ENCODE data around the gene HOXB2.

- TF ChIP-seq, protein P1, sequence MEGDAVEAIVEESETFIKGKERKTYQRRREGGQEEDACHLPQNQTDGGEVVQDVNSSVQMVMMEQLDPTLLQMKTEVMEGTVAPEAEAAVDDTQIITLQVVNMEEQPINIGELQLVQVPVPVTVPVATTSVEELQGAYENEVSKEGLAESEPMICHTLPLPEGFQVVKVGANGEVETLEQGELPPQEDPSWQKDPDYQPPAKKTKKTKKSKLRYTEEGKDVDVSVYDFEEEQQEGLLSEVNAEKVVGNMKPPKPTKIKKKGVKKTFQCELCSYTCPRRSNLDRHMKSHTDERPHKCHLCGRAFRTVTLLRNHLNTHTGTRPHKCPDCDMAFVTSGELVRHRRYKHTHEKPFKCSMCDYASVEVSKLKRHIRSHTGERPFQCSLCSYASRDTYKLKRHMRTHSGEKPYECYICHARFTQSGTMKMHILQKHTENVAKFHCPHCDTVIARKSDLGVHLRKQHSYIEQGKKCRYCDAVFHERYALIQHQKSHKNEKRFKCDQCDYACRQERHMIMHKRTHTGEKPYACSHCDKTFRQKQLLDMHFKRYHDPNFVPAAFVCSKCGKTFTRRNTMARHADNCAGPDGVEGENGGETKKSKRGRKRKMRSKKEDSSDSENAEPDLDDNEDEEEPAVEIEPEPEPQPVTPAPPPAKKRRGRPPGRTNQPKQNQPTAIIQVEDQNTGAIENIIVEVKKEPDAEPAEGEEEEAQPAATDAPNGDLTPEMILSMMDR (conservative IDR thresholded peaks at IDR 0.05; ENCODE audit: low read length) = no peak
- no peak for TF ChIP-seq EZH2phosphoT487 (IDR thresholded peaks at IDR 0.05; ENCODE audit: borderline replicate concordance)
Measured at GRCh38 chr17:48578616-48579470, 33.9 kb upstream of the HOXB2 start.
